ENCODE data around the gene KLHDC4.

Gene KLHDC4

DNA sequence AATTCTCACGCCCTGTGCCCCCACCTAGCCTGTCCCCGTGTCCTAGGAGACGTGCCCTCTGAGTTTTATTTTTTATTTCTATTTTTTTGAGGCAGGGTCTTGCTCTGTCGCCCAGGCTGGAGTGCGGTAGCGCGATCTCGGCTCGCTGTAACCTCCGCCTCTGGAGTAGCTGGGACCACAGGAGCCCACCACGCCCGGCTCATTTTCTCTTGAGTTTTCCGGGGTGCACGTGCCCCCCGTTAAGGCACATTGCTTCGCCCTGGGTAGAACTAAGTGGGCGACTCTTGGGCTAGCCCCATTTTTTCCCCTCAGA lies 655 bp upstream of the KLHDC4 start:
- peaks cover 36% of the 10 kb centered on the region for H3K79me1 ChIP-seq (replicated peaks; ENCODE audit: low read length, poor library complexity, severe bottlenecking)
- 85% methylated on average over 17 of the region's 17 CpGs for WGBS
- H3K9ac ChIP-seq (ENCODE audit: low read length) = peak overlapping the region; percentile 98
- peaks cover 15 to 26% of the 10 kb centered on the region in 2 experiments for H3K36me3 ChIP-seq (ENCODE audit: control insufficient read depth in 1 of 2, insufficient read depth in 2 of 2, low read depth in 1 of 2, low read length in 2 of 2)
- peak overlapping the region in 1 of 2 experiments; percentile 89 for H3K18ac ChIP-seq (ENCODE audit: low read depth in 1 of 2, low read length in 2 of 2)
- H3K14ac ChIP-seq (ENCODE audit: low read length in 2 of 2) = no peak overlapping the region
- H2BK15ac ChIP-seq (ENCODE audit: low read depth, poor library complexity, severe bottlenecking) = no peak overlapping the region
- peak overlapping the region; percentile 90 for H3K4me2 ChIP-seq (ENCODE audit: low read length, poor library complexity, severe bottlenecking)
- H2BK5ac ChIP-seq (ENCODE audit: low read depth, low read length, poor library complexity, severe bottlenecking) = no peak overlapping the region
- DNase-seq = no peak
- peak overlapping the region; percentile 92 for H4K91ac ChIP-seq (ENCODE audit: low read length)
- no peak overlapping the region for H3K27ac ChIP-seq (ENCODE audit: low read length, poor library complexity, severe bottlenecking)
- no peaks in the 10 kb centered on the region for H3K27me3 ChIP-seq (ENCODE audit: control insufficient read depth in 1 of 2, insufficient read depth in 1 of 2, low read length in 2 of 2)
- peak overlapping the region; percentile 19 to 46 for H3K4ac ChIP-seq (ENCODE audit: low read depth in 1 of 2, low read length in 2 of 2)
- H3K4me1 ChIP-seq (ENCODE audit: control insufficient read depth, insufficient read depth, low read depth, low read length) = peaks cover 10% of the 10 kb centered on the region
- peak overlapping the region; percentile 21 for H2AK5ac ChIP-seq (ENCODE audit: low read length, severe bottlenecking)
- peak overlapping the region; percentile 83 for H4K8ac ChIP-seq (ENCODE audit: low read length)
- no peak overlapping the region for H2BK12ac ChIP-seq (ENCODE audit: low read length in 2 of 2)
- no peak overlapping the region for H3K23ac ChIP-seq (ENCODE audit: low read length in 2 of 2)
- H3K9me3 ChIP-seq (ENCODE audit: control insufficient read depth, low read length) = no peaks in the 10 kb centered on the region
- H3K4me3 ChIP-seq (ENCODE audit: insufficient read depth in 1 of 2, low read depth in 1 of 2, low read length in 2 of 2) = peak overlapping the region; percentile 89 to 96
- H2BK120ac ChIP-seq (ENCODE audit: low read depth, low read length) = peak overlapping the region; percentile 27
- no peak overlapping the region for H2AFZ ChIP-seq (ENCODE audit: low read depth, low read length)

- no peak overlapping the region for H2AK5ac ChIP-seq (ENCODE audit: low read length, severe bottlenecking)
- DNase-seq = peak; percentile 3
- H3K27ac ChIP-seq (ENCODE audit: low read length, poor library complexity, severe bottlenecking) = no peak overlapping the region
- H3K23ac ChIP-seq (ENCODE audit: low read length in 2 of 2) = peak overlapping the region in 1 of 2 experiments; percentile 42
- H3K9me3 ChIP-seq (ENCODE audit: control insufficient read depth, low read length) = no peaks in the 10 kb centered on the region
- no peak overlapping the region for H2BK120ac ChIP-seq (ENCODE audit: low read depth, low read length)
- peak overlapping the region; percentile 63 for H2BK15ac ChIP-seq (ENCODE audit: low read depth, poor library complexity, severe bottlenecking)
- peaks cover 10% of the 10 kb centered on the region for H3K4me1 ChIP-seq (ENCODE audit: control insufficient read depth, insufficient read depth, low read depth, low read length)
- H3K4me2 ChIP-seq (ENCODE audit: low read length, poor library complexity, severe bottlenecking) = peak overlapping the region; percentile 99
- peak overlapping the region; percentile 94 for H4K8ac ChIP-seq (ENCODE audit: low read length)
- peak overlapping the region; percentile 13 to 73 for H3K4ac ChIP-seq (ENCODE audit: low read depth in 1 of 2, low read length in 2 of 2)
- peak overlapping the region; percentile 98 for H3K9ac ChIP-seq (ENCODE audit: low read length)
- no peak overlapping the region for H4K91ac ChIP-seq (ENCODE audit: low read length)
- peak overlapping the region in 1 of 2 experiments; percentile 59 for H3K18ac ChIP-seq (ENCODE audit: low read depth in 1 of 2, low read length in 2 of 2)
- under 1% methylated on average over 30 of the region's 32 CpGs for WGBS
- H3K27me3 ChIP-seq (ENCODE audit: control insufficient read depth in 1 of 2, insufficient read depth in 1 of 2, low read length in 2 of 2) = no peaks in the 10 kb centered on the region
- H3K79me1 ChIP-seq (replicated peaks; ENCODE audit: low read length, poor library complexity, severe bottlenecking) = peaks cover 40% of the 10 kb centered on the region
- peak overlapping the region; percentile 89 to 96 for H3K4me3 ChIP-seq (ENCODE audit: insufficient read depth in 1 of 2, low read depth in 1 of 2, low read length in 2 of 2)
- H2BK12ac ChIP-seq (ENCODE audit: low read length in 2 of 2) = no peak overlapping the region
- no peak overlapping the region for H3K14ac ChIP-seq (ENCODE audit: low read length in 2 of 2)
- H3K36me3 ChIP-seq (ENCODE audit: control insufficient read depth in 1 of 2, insufficient read depth in 2 of 2, low read depth in 1 of 2, low read length in 2 of 2) = peaks cover 18 to 31% of the 10 kb centered on the region in 2 experiments
- peak overlapping the region; percentile 98 for H2AFZ ChIP-seq (ENCODE audit: low read depth, low read length)
- no peak overlapping the region for H2BK5ac ChIP-seq (ENCODE audit: low read depth, low read length, poor library complexity, severe bottlenecking)
Measured at GRCh38 chr16:87765473-87765775, 362 bp downstream of the KLHDC4 start.

- no peak overlapping the region for H2BK120ac ChIP-seq (ENCODE audit: low read depth, low read length)
- 61% methylated on average over 11 of the region's 14 CpGs for WGBS
- H3K18ac ChIP-seq (ENCODE audit: low read depth in 1 of 2, low read length in 2 of 2) = no peak overlapping the region
- no peak overlapping the region for H3K27ac ChIP-seq (ENCODE audit: low read length, poor library complexity, severe bottlenecking)
- H3K9ac ChIP-seq (ENCODE audit: low read length) = peak overlapping the region; percentile 98
- H3K4me3 ChIP-seq (ENCODE audit: insufficient read depth in 1 of 2, low read depth in 1 of 2, low read length in 2 of 2) = peak overlapping the region; percentile 89 to 96
- peak overlapping the region in 1 of 2 experiments; percentile 27 for H3K23ac ChIP-seq (ENCODE audit: low read length in 2 of 2)
- peak overlapping the region; percentile 94 for H4K8ac ChIP-seq (ENCODE audit: low read length)
- peaks cover 40% of the 10 kb centered on the region for H3K79me1 ChIP-seq (replicated peaks; ENCODE audit: low read length, poor library complexity, severe bottlenecking)
- H3K4me2 ChIP-seq (ENCODE audit: low read length, poor library complexity, severe bottlenecking) = peak overlapping the region; percentile 99
- H3K14ac ChIP-seq (ENCODE audit: low read length in 2 of 2) = no peak overlapping the region
- H3K27me3 ChIP-seq (ENCODE audit: control insufficient read depth in 1 of 2, insufficient read depth in 1 of 2, low read length in 2 of 2) = no peaks in the 10 kb centered on the region
- H3K36me3 ChIP-seq (ENCODE audit: control insufficient read depth in 1 of 2, insufficient read depth in 2 of 2, low read depth in 1 of 2, low read length in 2 of 2) = peaks cover 18 to 31% of the 10 kb centered on the region in 2 experiments
- no peak overlapping the region for H2AK5ac ChIP-seq (ENCODE audit: low read length, severe bottlenecking)
- H2AFZ ChIP-seq (ENCODE audit: low read depth, low read length) = peak overlapping the region; percentile 98
- no peak overlapping the region for H4K91ac ChIP-seq (ENCODE audit: low read length)
- H3K9me3 ChIP-seq (ENCODE audit: control insufficient read depth, low read length) = no peaks in the 10 kb centered on the region
- DNase-seq = no peak
- H3K4ac ChIP-seq (ENCODE audit: low read depth in 1 of 2, low read length in 2 of 2) = peak overlapping the region; percentile 13 to 73
- peaks cover 10% of the 10 kb centered on the region for H3K4me1 ChIP-seq (ENCODE audit: control insufficient read depth, insufficient read depth, low read depth, low read length)
- no peak overlapping the region for H2BK5ac ChIP-seq (ENCODE audit: low read depth, low read length, poor library complexity, severe bottlenecking)
- H2BK15ac ChIP-seq (ENCODE audit: low read depth, poor library complexity, severe bottlenecking) = no peak overlapping the region
- no peak overlapping the region for H2BK12ac ChIP-seq (ENCODE audit: low read length in 2 of 2)
Measured at GRCh38 chr16:87764600-87765472, 950 bp downstream of the KLHDC4 start.

DNA sequence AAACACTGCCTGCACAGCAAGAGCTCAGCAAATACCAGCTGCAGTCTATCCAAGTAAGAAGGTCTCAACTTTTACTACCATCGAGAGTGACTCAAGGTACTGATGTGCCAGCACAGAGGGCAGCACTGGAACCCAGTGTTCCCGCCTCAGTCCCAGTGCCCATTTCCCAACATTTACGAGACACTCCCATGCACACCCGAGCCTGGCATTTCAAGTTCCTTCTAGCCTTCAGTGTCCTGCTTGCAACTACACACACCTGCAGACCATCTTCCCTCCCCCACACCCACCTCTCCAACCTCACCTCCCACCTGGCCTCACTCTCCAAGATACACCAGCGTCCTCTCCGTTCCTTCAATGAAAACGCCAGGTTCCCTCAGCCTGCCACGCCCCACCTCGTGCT lies 3.2 kb downstream of the KLHDC4 start:
- Histone ChIP-seq H3K18ac (ENCODE audit: low read depth in 1 of 2, low read length in 2 of 2) (no peak overlapping the region), H3K27ac (ENCODE audit: low read length, poor library complexity, severe bottlenecking) (no peak overlapping the region), H2BK12ac (ENCODE audit: low read length in 2 of 2) (no peak overlapping the region), H2AK5ac (ENCODE audit: low read length, severe bottlenecking) (no peak overlapping the region), H3K36me3 (ENCODE audit: control insufficient read depth in 1 of 2, insufficient read depth in 2 of 2, low read depth in 1 of 2, low read length in 2 of 2) (peaks cover 18 to 31% of the 10 kb centered on the region in 2 experiments), H3K4me2 (ENCODE audit: low read length, poor library complexity, severe bottlenecking) (no peak overlapping the region), H2BK15ac (ENCODE audit: low read depth, poor library complexity, severe bottlenecking) (no peak overlapping the region), H3K23ac (ENCODE audit: low read length in 2 of 2) (no peak overlapping the region), H4K8ac (ENCODE audit: low read length) (no peak overlapping the region), H3K79me1 (replicated peaks; ENCODE audit: low read length, poor library complexity, severe bottlenecking) (peaks cover 44% of the 10 kb centered on the region), H4K91ac (ENCODE audit: low read length) (no peak overlapping the region), H3K9ac (ENCODE audit: low read length) (no peak overlapping the region), H2BK120ac (ENCODE audit: low read depth, low read length) (no peak overlapping the region), H3K4ac (ENCODE audit: low read depth in 1 of 2, low read length in 2 of 2) (no peak overlapping the region), H3K4me1 (ENCODE audit: control insufficient read depth, insufficient read depth, low read depth, low read length) (peaks cover 10% of the 10 kb centered on the region), H3K14ac (ENCODE audit: low read length in 2 of 2) (no peak overlapping the region), H3K27me3 (ENCODE audit: control insufficient read depth in 1 of 2, insufficient read depth in 1 of 2, low read length in 2 of 2) (no peaks in the 10 kb centered on the region), H3K4me3 (ENCODE audit: insufficient read depth in 1 of 2, low read depth in 1 of 2, low read length in 2 of 2) (no peak overlapping the region), H3K9me3 (ENCODE audit: control insufficient read depth, low read length) (no peaks in the 10 kb centered on the region), H2BK5ac (ENCODE audit: low read depth, low read length, poor library complexity, severe bottlenecking) (no peak overlapping the region), H2AFZ (ENCODE audit: low read depth, low read length) (no peak overlapping the region)
- 95% methylated on average over 9 of the region's 9 CpGs for WGBS
- DNase-seq = no peak
